Ascending aorta (tissue), 2 donors: ENCODE data around the gene FAAP100. TPM values are rescaled to one million over a fixed set of nuclear protein-coding genes. Genes with fewer than 3 reads are reported as not detected.

ENCODE experiments used
- DNase-seq, 2 donors: peaks; one replicate each; pipeline ENCODE4 v3.0.0-alpha.2; 2019; ENCODE audit warnings: low spot score in 2 of 2
- H3K27ac ChIP-seq, 2 donors: fragments of 200-600 bp; sonication (generic); one replicate each; pipeline ENCODE4 v1.5.1; 2016 to 2017; ENCODE audit warnings: mild to moderate bottlenecking in 1 of 2
- H3K27me3 ChIP-seq: fragments of 200-600 bp; sonication (generic); one replicate; pipeline ENCODE4 v1.5.1; 2017
- H3K36me3 ChIP-seq, 2 donors: fragments of 200-600 bp; sonication (generic); one replicate each; pipeline ENCODE4 v1.5.1; 2016
- H3K4me1 ChIP-seq, 2 donors: fragments of 200-600 bp; sonication (generic); one replicate each; pipeline ENCODE4 v1.5.1; 2016 to 2017; ENCODE audit warnings: mild to moderate bottlenecking in 1 of 2
- H3K4me3 ChIP-seq, 2 donors: fragments of 200-600 bp; sonication (generic); one replicate each; pipeline ENCODE4 v1.5.1; 2016 to 2017; ENCODE audit warnings: mild to moderate bottlenecking in 1 of 2
- H3K9me3 ChIP-seq, 2 donors: fragments of 200-600 bp; sonication (generic); one replicate each; pipeline ENCODE4 v1.5.1; 2016
- intact Hi-C: fragments of 100-400 bp; cut with DNase I; formaldehyde crosslinking; loops from one replicate; pipeline ENCODE4 v1.15.1; 2023
- total RNA-seq: library from RNA; depleted of rRNA; stranded (reverse); fragments of >200 nt; gene quantifications from one replicate; pipeline ENCODE4 v1.1.0, GENCODE V29; 2016
- TF ChIP-seq, protein P1 (sequence below), 3 experiments: fragments of 200-600 bp in 2 of 3; fragments of 450-650 bp in 1 of 3; sonication (generic) in 2 of 3; IDR thresholded peaks; one replicate each; pipeline ENCODE4 v1.5.1; 2016 to 2019; ENCODE audit warnings: antibody characterized with exemption in 3 of 3, mild to moderate bottlenecking in 1 of 3, moderate library complexity in 1 of 3

Gene FAAP100
- total RNA-seq, 1 donor from 2014 or later: 75.6 TPM

- Histone ChIP-seq H3K4me3 (no peak overlapping the region), H3K9me3 (no peaks in the 10 kb centered on the region), H3K4me1 (no peaks in the 10 kb centered on the region), H3K27me3 (no peaks in the 10 kb centered on the region), H3K27ac (no peak overlapping the region), H3K36me3 (no peaks in the 10 kb centered on the region)
- intact Hi-C loops: no loop called here
- DNase-seq: no peak
- TF ChIP-seq, protein P1, sequence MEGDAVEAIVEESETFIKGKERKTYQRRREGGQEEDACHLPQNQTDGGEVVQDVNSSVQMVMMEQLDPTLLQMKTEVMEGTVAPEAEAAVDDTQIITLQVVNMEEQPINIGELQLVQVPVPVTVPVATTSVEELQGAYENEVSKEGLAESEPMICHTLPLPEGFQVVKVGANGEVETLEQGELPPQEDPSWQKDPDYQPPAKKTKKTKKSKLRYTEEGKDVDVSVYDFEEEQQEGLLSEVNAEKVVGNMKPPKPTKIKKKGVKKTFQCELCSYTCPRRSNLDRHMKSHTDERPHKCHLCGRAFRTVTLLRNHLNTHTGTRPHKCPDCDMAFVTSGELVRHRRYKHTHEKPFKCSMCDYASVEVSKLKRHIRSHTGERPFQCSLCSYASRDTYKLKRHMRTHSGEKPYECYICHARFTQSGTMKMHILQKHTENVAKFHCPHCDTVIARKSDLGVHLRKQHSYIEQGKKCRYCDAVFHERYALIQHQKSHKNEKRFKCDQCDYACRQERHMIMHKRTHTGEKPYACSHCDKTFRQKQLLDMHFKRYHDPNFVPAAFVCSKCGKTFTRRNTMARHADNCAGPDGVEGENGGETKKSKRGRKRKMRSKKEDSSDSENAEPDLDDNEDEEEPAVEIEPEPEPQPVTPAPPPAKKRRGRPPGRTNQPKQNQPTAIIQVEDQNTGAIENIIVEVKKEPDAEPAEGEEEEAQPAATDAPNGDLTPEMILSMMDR (IDR thresholded peaks at IDR 0.05): no peak
Observed at GRCh38 chr17:81494626-81495377, 57.4 kb downstream of the FAAP100 start.

DNA sequence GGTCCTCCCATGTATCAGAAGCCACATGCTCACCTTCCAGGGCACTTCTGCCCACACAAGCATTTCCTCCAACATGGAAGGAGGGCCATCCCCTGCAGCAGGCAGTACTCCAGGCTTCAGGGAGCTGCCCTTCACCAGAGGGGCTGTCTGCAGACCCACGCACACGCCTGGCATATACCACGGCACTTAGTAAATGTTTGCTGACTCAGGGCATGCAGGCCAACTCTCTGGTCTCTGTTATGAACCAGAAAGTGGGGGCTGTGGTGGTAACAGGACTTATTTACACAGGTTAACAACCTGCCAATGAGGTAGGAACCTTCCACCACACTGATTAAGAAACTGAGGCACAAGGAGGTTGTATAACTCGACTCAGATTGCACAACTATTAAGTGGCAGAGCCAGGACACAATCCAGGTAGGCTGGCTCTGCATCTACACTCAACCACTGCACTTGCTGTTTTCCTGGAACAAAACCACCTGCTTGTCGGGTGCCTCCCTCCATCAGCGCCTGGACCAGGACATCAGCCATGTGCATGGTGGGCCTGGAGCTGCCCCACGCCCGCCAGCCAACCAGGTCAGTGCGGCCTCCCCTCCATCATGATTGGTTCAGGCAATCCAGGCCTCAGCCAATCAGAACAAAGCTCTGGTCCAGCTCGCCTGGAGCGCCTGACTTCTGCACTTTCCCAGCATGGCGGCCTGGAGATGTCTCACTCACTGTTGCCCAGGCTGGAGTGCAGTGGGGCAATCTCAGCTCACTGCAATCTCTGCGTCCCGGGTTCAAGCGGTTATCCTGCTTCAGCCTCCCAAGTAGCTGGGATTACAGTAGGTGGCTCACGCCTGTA lies 58.7 kb downstream of the FAAP100 start:
- Histone ChIP-seq H3K4me3 (no peak overlapping the region), H3K27me3 (no peaks in the 10 kb centered on the region), H3K4me1 (peaks cover 2 to 3% of the 10 kb centered on the region in 2 donors), H3K27ac (no peak overlapping the region), H3K9me3 (no peaks in the 10 kb centered on the region), H3K36me3 (no peaks in the 10 kb centered on the region)
- no peak for DNase-seq
- intact Hi-C loops: no loop called here
- TF ChIP-seq, protein P1 (IDR thresholded peaks at IDR 0.05): no peak

DNA sequence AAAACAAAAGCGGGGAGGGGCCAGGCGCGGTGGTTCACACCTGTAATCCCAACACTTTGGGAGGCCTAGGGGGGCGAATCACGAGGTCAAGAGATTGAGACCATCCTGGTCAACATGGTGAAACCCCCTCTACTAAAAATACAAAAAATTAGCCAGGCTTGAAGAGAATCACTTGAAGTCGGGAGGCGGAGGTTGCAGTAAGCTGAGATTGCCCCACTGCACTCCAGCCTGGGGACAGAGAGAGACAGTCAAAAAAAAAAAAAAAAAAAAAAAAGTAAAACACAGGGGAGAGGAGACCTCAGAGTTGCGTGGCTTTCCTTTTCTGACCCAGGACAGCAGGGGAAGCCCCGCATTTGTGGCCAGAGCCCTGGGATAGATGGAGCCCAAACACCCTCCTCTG lies 59.4 kb downstream of the FAAP100 start:
- no peaks in the 10 kb centered on the region for H3K36me3 ChIP-seq
- H3K4me1 ChIP-seq: peaks cover 3 to 6% of the 10 kb centered on the region in 2 donors
- no peak for DNase-seq
- H3K4me3 ChIP-seq: no peak overlapping the region
- intact Hi-C loops: no loop called here
- H3K27me3 ChIP-seq: no peaks in the 10 kb centered on the region
- no peaks in the 10 kb centered on the region for H3K9me3 ChIP-seq
- TF ChIP-seq, protein P1 (IDR thresholded peaks at IDR 0.05): no peak
- no peak overlapping the region for H3K27ac ChIP-seq

GRCh38 chr17:81492202-81492601 lies 60.0 kb downstream of the FAAP100 start:
- H3K4me3 ChIP-seq: no peak overlapping the region
- TF ChIP-seq, protein P1 (IDR thresholded peaks at IDR 0.05): no peak
- no peak for DNase-seq
- no peaks in the 10 kb centered on the region for H3K27me3 ChIP-seq
- no peak overlapping the region for H3K27ac ChIP-seq
- intact Hi-C loops: no loop called here
- no peaks in the 10 kb centered on the region for H3K9me3 ChIP-seq
- no peaks in the 10 kb centered on the region for H3K36me3 ChIP-seq
- peaks cover 5 to 6% of the 10 kb centered on the region in 2 donors for H3K4me1 ChIP-seq

DNA sequence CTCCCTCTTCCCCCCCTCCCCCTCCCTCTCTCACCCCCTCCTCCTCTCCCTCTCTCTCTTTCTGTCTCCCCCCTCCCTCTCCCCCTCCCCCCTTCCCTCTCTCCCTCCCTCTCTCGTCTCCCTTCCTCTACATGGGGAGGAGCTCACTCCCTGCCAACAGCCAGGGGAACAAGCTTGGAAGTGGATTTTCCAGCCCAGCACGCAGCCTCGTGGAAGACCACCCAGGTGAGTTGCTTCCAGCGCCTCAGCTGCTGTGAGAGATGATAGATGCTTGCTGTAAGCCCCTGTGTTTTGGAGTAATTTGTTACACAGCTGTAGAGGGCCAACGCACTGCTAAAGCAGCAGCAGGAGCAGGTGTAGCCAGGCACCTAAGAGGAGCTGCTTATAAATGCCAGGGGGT lies 60.4 kb downstream of the FAAP100 start:
- Histone ChIP-seq H3K4me3 (no peak overlapping the region), H3K27ac (no peak overlapping the region), H3K4me1 (peaks cover 5 to 6% of the 10 kb centered on the region in 2 donors), H3K27me3 (no peaks in the 10 kb centered on the region), H3K36me3 (no peaks in the 10 kb centered on the region), H3K9me3 (no peaks in the 10 kb centered on the region)
- DNase-seq: no peak
- TF ChIP-seq, protein P1 (IDR thresholded peaks at IDR 0.05): no peak
- intact Hi-C loops: no loop called here
